ENCODE results near the gene NNAT. TPM values are rescaled to one million over a fixed set of nuclear protein-coding genes. Genes with fewer than 3 reads are reported as not detected.
A peak's percentile ranks its signal among the peaks of the same experiment; 100 is the strongest.
"Not testable (repeated sequence)": the region's sequence is repeated elsewhere in the genome, so short reads cannot be mapped to it uniquely, and the experiment has no call there.

The NNAT gene
- total RNA-seq: 1 to 10 TPM; 2.8 to 4.0 TPM
- long read RNA-seq: 0 reads

GRCh38 chr20:37521061-37521771 lies at the start of gene NNAT:
Gene NNAT, plus strand, starts transcription at chr20:37521250. Its CDS starts 82 bp downstream, at chr20:37521332.
- DNase-seq: no peak
- intact Hi-C loops (cut with DNase I): no loop called here
- ATAC-seq: no peak

- DNase-seq: no peak
- ATAC-seq: no peak
- intact Hi-C loops (cut with DNase I): no loop called here
These were observed 49.3 kb upstream of the NNAT start for GRCh38 chr20:37471741-37472235.

- intact Hi-C loops (cut with DNase I); DNase-seq; ATAC-seq: not testable (repeated sequence)
These were observed 48.6 kb upstream of the NNAT start for GRCh38 chr20:37472435-37472834.

GRCh38 chr20:37473249-37474000 lies 47.6 kb upstream of the NNAT start:
- DNase-seq (no peak), ATAC-seq (no peak)
- intact Hi-C loops (cut with DNase I): no loop called here

GRCh38 chr20:37474386-37474785 lies 46.7 kb upstream of the NNAT start:
- intact Hi-C loops (cut with DNase I): no loop called here
- DNase-seq: no peak
- no peak for ATAC-seq

GRCh38 chr20:37475252-37475651 lies 45.8 kb upstream of the NNAT start:
- DNase-seq: no peak
- no peak for ATAC-seq
- intact Hi-C loops (cut with DNase I): no loop called here

- DNase-seq (no peak), ATAC-seq (no peak)
- intact Hi-C loops (cut with DNase I): no loop called here
These were observed 44.0 kb upstream of the NNAT start for GRCh38 chr20:37477041-37477440.

GRCh38 chr20:37479266-37479665 lies 41.8 kb upstream of the NNAT start:
- ATAC-seq (peak; percentile 73 to 74), DNase-seq (peak; percentile 35)
- intact Hi-C loops (cut with DNase I): no loop called here

GRCh38 chr20:37479925-37480691 lies 40.9 kb upstream of the NNAT start:
- DNase-seq: no peak
- intact Hi-C loops (cut with DNase I): no loop called here
- peak; percentile 45 to 62 for ATAC-seq

GRCh38 chr20:37480919-37481318 lies 40.1 kb upstream of the NNAT start:
- ATAC-seq (peak; percentile 55 to 64), DNase-seq (no peak)

GRCh38 chr20:37481610-37482009 lies 39.4 kb upstream of the NNAT start:
- intact Hi-C loops (cut with DNase I): no loop called here
- DNase-seq (no peak), ATAC-seq (no peak)

More at GRCh38 chr20:37480919-37481318, 40.1 kb upstream of the NNAT start:
- intact Hi-C loops (cut with DNase I): no loop called here

- ATAC-seq: no peak
- no peak for DNase-seq
- intact Hi-C loops (cut with DNase I): no loop called here
These were observed 36.7 kb upstream of the NNAT start for GRCh38 chr20:37484331-37484730.

- ATAC-seq; DNase-seq; intact Hi-C loops (cut with DNase I): not testable (repeated sequence)
These were observed 34.8 kb upstream of the NNAT start for GRCh38 chr20:37486209-37486608.

- ATAC-seq (no peak), DNase-seq (no peak)
- intact Hi-C loops (cut with DNase I): no loop called here
These were observed 30.2 kb upstream of the NNAT start for GRCh38 chr20:37490663-37491350.

- DNase-seq (no peak), ATAC-seq (no peak)
- intact Hi-C loops (cut with DNase I): no loop called here
These were observed 28.9 kb upstream of the NNAT start for GRCh38 chr20:37492096-37492625.

GRCh38 chr20:37492945-37493344 lies 28.1 kb upstream of the NNAT start:
- ATAC-seq: no peak
- intact Hi-C loops (cut with DNase I): no loop called here
- no peak for DNase-seq

- intact Hi-C loops (cut with DNase I): no loop called here
- no peak for ATAC-seq
- no peak for DNase-seq
These were observed 26.7 kb upstream of the NNAT start for GRCh38 chr20:37494301-37494700.

- ATAC-seq (peak in 1 of 2 donors; percentile 19), DNase-seq (no peak)
- intact Hi-C loops (cut with DNase I): no loop called here
These were observed 26.3 kb upstream of the NNAT start for GRCh38 chr20:37494796-37495195.

All from left cardiac atrium (tissue), 4 donors.